Thyroid gland (tissue), 4 donors: ENCODE results near the gene CCDC178.

Source experiments
- CTCF ChIP-seq, 6 experiments: fragments of 200-600 bp in 3 of 6; fragments of 450-650 bp in 3 of 6; sonication (generic) in 3 of 6; IDR thresholded peaks; one replicate each; pipeline ENCODE4 v1.5.1; 2016 to 2019; ENCODE audit warnings: antibody characterized with exemption in 6 of 6, mild to moderate bottlenecking in 2 of 6, inconsistent platforms in 1 of 6, moderate library complexity in 1 of 6
- POLR2A ChIP-seq, 2 donors: fragments of 450-650 bp; IDR thresholded peaks; one replicate each; pipeline ENCODE4 v1.6.1; 2017; ENCODE audit warnings: antibody characterized with exemption in 2 of 2, mild to moderate bottlenecking in 2 of 2, moderate library complexity in 1 of 2

GRCh38 chr18:33466822-33467221 lies 26.3 kb upstream of the CCDC178 start:
- TF ChIP-seq CTCF (IDR thresholded peaks at IDR 0.05) (no peak), POLR2A (IDR thresholded peaks at IDR 0.05) (no peak)
